Mesenteric fat pad (tissue), 1 donor: ENCODE results near the gene TRAF6. TPM values are rescaled to one million over a fixed set of nuclear protein-coding genes. Genes with fewer than 3 reads are reported as not detected.

Experiments used
- total RNA-seq: library from RNA; stranded (reverse); fragmentation: NEBNext Ultra II Directional; extraction: Animal tissue kit (Norgen Biotek cat#: 25700); gene quantifications from one replicate; pipeline ENCODE4 v1.2.1, GENCODE V29; 2021
- donor health status: DM: yes; HTN: yes; CAD: no.

TRAF6 gene
- total RNA-seq, 1 donor from 2014 or later = 13.4 TPM

Other genes with a start within 250 kb of the TRAF6 start
- gene COMMD9, start 220.8 kb downstream of the TRAF6 start, total RNA-seq = 77.8 TPM
- 14.2 TPM for gene PRR5L, start 214.0 kb downstream of the TRAF6 start, total RNA-seq
- 0.35 TPM for gene RAG1, start 57.7 kb upstream of the TRAF6 start, total RNA-seq
- 11.3 TPM for gene IFTAP, start 84.2 kb upstream of the TRAF6 start, total RNA-seq
- gene RAG2, start 88.0 kb upstream of the TRAF6 start, total RNA-seq = not detected